Endothelial cell of umbilical vein (primary cell): ENCODE results near the gene SLC46A1.

ENCODE experiments used
- EZH2 ChIP-seq: IDR thresholded peaks from 2 replicates; pipeline ENCODE4 v1.6.1; 2012; ENCODE audit warnings: borderline replicate concordance, low read depth, mild to moderate bottlenecking, moderate library complexity, low read length, inconsistent platforms; ENCODE audit not compliant: severe bottlenecking
- GATA2 ChIP-seq: IDR thresholded peaks from 2 replicates; pipeline ENCODE4 v1.7.0; 2011; ENCODE audit warnings: low read depth, mild to moderate bottlenecking, moderate library complexity, mixed read lengths, low read length; ENCODE audit not compliant: insufficient read length, insufficient read depth
- POLR2A ChIP-seq: IDR thresholded peaks from 2 replicates; pipeline ENCODE4 v1.6.1; 2012; ENCODE audit warnings: low read depth, mild to moderate bottlenecking, control low read depth, low read length
- TF ChIP-seq, protein P1 (sequence below): IDR thresholded peaks from 2 replicates; pipeline ENCODE4 v1.6.1; 2011; ENCODE audit not compliant: insufficient read depth, insufficient read length
- TF ChIP-seq, protein P2 (sequence below), 2 donors: IDR thresholded peaks; 1 replicate in 1 of 2; 2 replicates in 1 of 2; pipeline ENCODE4 v1.5.1; 2011; ENCODE audit warnings: low read length in 2 of 2, mild to moderate bottlenecking in 2 of 2, moderate library complexity in 2 of 2, control low read depth in 1 of 2, inconsistent platforms in 1 of 2, low read depth in 1 of 2; ENCODE audit not compliant: insufficient read depth in 1 of 2; ENCODE audit errors: extremely low read depth in 1 of 2

DNA sequence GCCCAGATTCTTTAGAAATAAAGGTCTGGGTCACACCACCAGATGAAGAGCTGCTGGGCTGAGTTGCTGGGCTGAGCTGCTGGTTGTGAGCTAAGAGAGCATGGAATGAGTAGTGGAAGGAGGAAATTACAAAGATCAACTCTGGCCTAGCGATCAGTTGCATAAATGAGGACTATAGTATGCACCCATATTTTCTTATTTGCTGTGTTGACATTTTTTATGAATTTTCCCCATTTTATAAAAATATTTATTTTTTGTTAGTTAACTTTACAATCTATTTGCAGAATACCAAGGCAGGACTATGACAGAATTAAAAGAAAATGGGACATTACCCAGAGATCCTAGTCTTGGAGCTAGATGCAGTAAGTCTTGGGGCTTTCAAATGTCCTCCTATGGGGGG is 43.8 kb upstream of the SLC46A1 start:
- TF ChIP-seq, protein P1, sequence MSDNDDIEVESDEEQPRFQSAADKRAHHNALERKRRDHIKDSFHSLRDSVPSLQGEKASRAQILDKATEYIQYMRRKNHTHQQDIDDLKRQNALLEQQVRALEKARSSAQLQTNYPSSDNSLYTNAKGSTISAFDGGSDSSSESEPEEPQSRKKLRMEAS: no peak
- TF ChIP-seq, protein P2, sequence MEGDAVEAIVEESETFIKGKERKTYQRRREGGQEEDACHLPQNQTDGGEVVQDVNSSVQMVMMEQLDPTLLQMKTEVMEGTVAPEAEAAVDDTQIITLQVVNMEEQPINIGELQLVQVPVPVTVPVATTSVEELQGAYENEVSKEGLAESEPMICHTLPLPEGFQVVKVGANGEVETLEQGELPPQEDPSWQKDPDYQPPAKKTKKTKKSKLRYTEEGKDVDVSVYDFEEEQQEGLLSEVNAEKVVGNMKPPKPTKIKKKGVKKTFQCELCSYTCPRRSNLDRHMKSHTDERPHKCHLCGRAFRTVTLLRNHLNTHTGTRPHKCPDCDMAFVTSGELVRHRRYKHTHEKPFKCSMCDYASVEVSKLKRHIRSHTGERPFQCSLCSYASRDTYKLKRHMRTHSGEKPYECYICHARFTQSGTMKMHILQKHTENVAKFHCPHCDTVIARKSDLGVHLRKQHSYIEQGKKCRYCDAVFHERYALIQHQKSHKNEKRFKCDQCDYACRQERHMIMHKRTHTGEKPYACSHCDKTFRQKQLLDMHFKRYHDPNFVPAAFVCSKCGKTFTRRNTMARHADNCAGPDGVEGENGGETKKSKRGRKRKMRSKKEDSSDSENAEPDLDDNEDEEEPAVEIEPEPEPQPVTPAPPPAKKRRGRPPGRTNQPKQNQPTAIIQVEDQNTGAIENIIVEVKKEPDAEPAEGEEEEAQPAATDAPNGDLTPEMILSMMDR (IDR thresholded peaks at IDR 0.05; ENCODE audit: extremely low read depth in 1 of 2, insufficient read depth in 1 of 2, low read depth in 1 of 2, low read length in 2 of 2): no peak
- TF ChIP-seq POLR2A: no peak
- no peak for TF ChIP-seq GATA2
- TF ChIP-seq EZH2: no peak
